ENCODE measurements around the gene OLA1.

GRCh38 chr2:174218773-174219172, 29.6 kb downstream of the OLA1 start:
- TF ChIP-seq CTCF (IDR thresholded peaks at IDR 0.05) (no peak), EP300 (IDR thresholded peaks at IDR 0.05) (no peak), POLR2A (IDR thresholded peaks at IDR 0.05) (no peak), POLR2AphosphoS5 (IDR thresholded peaks at IDR 0.05) (no peak)

Measured in sigmoid colon (tissue), 4 donors.